ENCODE results near the gene YIF1B.
"Not testable (repeated sequence)": the region's sequence is repeated elsewhere in the genome, so short reads cannot be mapped to it uniquely, and the experiment has no call there.

YIF1B gene

GRCh38 chr19:38262585-38263268 lies 53.0 kb downstream of the YIF1B start:
- H3K4me3 ChIP-seq (ENCODE audit: low read depth, low read length): no peak overlapping the region
- TF ChIP-seq CTCF (IDR thresholded peaks at IDR 0.05; ENCODE audit: control insufficient read depth, extremely low read depth, insufficient read depth): no peak
- no peak for DNase-seq (ENCODE audit: low read depth)

GRCh38 chr19:38261942-38262341 lies 53.8 kb downstream of the YIF1B start:
- not testable (repeated sequence) for DNase-seq (ENCODE audit: low read depth); H3K4me3 ChIP-seq (ENCODE audit: low read depth, low read length)

- DNase-seq (ENCODE audit: low read depth): no peak
- TF ChIP-seq CTCF (IDR thresholded peaks at IDR 0.05; ENCODE audit: control insufficient read depth, extremely low read depth, insufficient read depth): no peak
- no peak overlapping the region for H3K4me3 ChIP-seq (ENCODE audit: low read depth, low read length)
Observed at GRCh38 chr19:38255383-38256014, 60.2 kb downstream of the YIF1B start.

GRCh38 chr19:38253788-38254187 lies 62.0 kb downstream of the YIF1B start:
- DNase-seq (ENCODE audit: low read depth): no peak
- no peak overlapping the region for H3K4me3 ChIP-seq (ENCODE audit: low read depth, low read length)
- TF ChIP-seq CTCF (IDR thresholded peaks at IDR 0.05; ENCODE audit: control insufficient read depth, extremely low read depth, insufficient read depth): no peak
